GM12801 (cell line): Measurements from ENCODE around the gene CBX2.

Experiments used
- CTCF ChIP-seq: IDR thresholded peaks from one replicate; pipeline ENCODE4 v1.5.1; 2011; ENCODE audit warnings: control low read depth; ENCODE audit not compliant: insufficient read length; ENCODE audit errors: extremely low read depth

Gene CBX2

GRCh38 chr17:79745641-79746105, 32.3 kb upstream of the CBX2 start:
- no peak for TF ChIP-seq CTCF

GRCh38 chr17:79746889-79747507, 30.9 kb upstream of the CBX2 start:
- no peak for TF ChIP-seq CTCF

GRCh38 chr17:79747508-79748294, 30.2 kb upstream of the CBX2 start:
- no peak for TF ChIP-seq CTCF

GRCh38 chr17:79748295-79749099, 29.5 kb upstream of the CBX2 start:
- no peak for TF ChIP-seq CTCF

- no peak for TF ChIP-seq CTCF
Measured at GRCh38 chr17:79749156-79749815, 28.7 kb upstream of the CBX2 start.

GRCh38 chr17:79749958-79750357, 28.0 kb upstream of the CBX2 start:
- no peak for TF ChIP-seq CTCF
